Thoracic aorta (tissue), 2 donors: ENCODE data around the gene PRXL2A. TPM values are rescaled to one million over a fixed set of nuclear protein-coding genes. Genes with fewer than 3 reads are reported as not detected.
A peak's percentile ranks its signal among the peaks of the same experiment; 100 is the strongest.

Experiments used
- ATAC-seq: fragments of 150-250 bp; one replicate; pipeline ENCODE4 v1.8.0; 2017; ENCODE audit warnings: low read depth; ENCODE audit not compliant: insufficient number of reproducible peaks, low FRiP score
- DNase-seq: peaks from one replicate; pipeline ENCODE4 v3.0.0-alpha.2; 2020; ENCODE audit warnings: low spot score
- H3K27ac ChIP-seq, 2 donors: fragments of 200-600 bp; sonication (generic); 1 replicate in 1 of 2; 2 replicates in 1 of 2; pipeline ENCODE4 v1.5.1; 2016; ENCODE audit warnings: mild to moderate bottlenecking in 2 of 2, moderate library complexity in 2 of 2
- H3K27me3 ChIP-seq: fragments of 200-600 bp; sonication (generic); replicated peaks from 2 replicates; pipeline ENCODE4 v1.6.0; 2016; ENCODE audit warnings: mild to moderate bottlenecking; ENCODE audit not compliant: insufficient read depth
- H3K36me3 ChIP-seq: fragments of 200-600 bp; sonication (generic); one replicate; pipeline ENCODE4 v1.5.1; 2016
- H3K4me1 ChIP-seq, 2 donors: fragments of 200-600 bp; sonication (generic); 1 replicate in 1 of 2; 2 replicates in 1 of 2; pipeline versions ENCODE4 v1.5.1 to v1.6.0; 2016; ENCODE audit warnings: low read depth in 2 of 2, mild to moderate bottlenecking in 1 of 2; ENCODE audit not compliant: control insufficient read depth in 1 of 2
- H3K4me3 ChIP-seq: fragments of 200-600 bp; sonication (generic); 2 replicates; pipeline ENCODE4 v1.5.1; 2016; ENCODE audit warnings: mild to moderate bottlenecking
- H3K9me3 ChIP-seq: fragments of 200-600 bp; sonication (generic); 2 replicates; pipeline ENCODE4 v1.5.1; 2016
- total RNA-seq, 2 donors: library from RNA; depleted of rRNA; stranded (reverse); fragments of >200 nt; gene quantifications; one replicate each; pipeline versions ENCODE4 v1.1.0 to v1.2.3, GENCODE V29; 2016
- TF ChIP-seq, protein P1 (sequence below): fragments of 200-600 bp; sonication (generic); IDR thresholded peaks from one replicate; pipeline ENCODE4 v1.5.1; 2019; ENCODE audit warnings: antibody characterized with exemption

PRXL2A gene
- total RNA-seq, 2 donors from 2014 or later, result 23.5 to 24.1 TPM

DNA sequence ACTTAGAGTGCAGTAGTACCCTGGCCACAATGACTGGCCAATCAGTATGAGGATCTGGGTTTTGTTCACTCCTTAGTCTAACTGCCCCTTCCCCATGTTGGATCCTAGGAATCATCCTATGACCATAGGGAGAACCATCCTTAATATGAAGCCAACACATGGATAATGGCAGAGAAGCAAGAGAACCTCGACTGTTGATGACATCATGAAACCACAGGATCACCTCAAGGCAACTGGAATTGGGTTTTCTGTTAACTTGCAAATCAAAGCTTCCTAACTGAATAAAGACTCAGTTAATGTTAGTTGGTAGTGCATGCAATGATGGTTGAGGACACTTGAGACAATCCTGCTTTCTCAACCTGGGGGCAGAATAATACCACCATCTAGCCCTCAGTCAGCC, 3.3 kb upstream of the PRXL2A start:
- Histone ChIP-seq H3K27me3 (no peaks in the 10 kb centered on the region), H3K27ac (no peak overlapping the region)
- DNase-seq, result no peak

DNA sequence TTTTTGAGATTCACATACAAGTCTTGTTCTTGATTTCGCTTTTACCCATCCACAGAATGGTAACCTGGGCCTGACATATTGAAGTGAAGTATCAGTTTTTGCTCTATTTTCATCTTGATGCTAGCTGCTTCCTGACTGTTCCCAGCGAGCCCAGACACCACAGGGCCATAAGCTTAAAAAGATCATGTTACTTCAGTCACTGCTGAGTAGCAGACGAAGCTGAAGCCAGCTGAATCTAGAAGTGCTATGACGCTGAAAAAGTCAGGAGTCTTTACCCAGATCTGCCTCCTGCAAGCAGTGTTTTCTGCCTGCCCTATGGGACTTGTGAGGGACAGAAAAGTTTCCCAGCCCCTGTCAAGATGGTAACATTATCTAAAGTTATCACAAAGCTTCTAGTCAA, 2.7 kb upstream of the PRXL2A start:
- H3K36me3 ChIP-seq, result no peaks in the 10 kb centered on the region
- DNase-seq (no peak), ATAC-seq (no peak)
- peaks cover under 1 to 20% of the 10 kb centered on the region in 2 donors for H3K4me1 ChIP-seq
- TF ChIP-seq, protein P1, sequence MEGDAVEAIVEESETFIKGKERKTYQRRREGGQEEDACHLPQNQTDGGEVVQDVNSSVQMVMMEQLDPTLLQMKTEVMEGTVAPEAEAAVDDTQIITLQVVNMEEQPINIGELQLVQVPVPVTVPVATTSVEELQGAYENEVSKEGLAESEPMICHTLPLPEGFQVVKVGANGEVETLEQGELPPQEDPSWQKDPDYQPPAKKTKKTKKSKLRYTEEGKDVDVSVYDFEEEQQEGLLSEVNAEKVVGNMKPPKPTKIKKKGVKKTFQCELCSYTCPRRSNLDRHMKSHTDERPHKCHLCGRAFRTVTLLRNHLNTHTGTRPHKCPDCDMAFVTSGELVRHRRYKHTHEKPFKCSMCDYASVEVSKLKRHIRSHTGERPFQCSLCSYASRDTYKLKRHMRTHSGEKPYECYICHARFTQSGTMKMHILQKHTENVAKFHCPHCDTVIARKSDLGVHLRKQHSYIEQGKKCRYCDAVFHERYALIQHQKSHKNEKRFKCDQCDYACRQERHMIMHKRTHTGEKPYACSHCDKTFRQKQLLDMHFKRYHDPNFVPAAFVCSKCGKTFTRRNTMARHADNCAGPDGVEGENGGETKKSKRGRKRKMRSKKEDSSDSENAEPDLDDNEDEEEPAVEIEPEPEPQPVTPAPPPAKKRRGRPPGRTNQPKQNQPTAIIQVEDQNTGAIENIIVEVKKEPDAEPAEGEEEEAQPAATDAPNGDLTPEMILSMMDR, result no peak
- no peaks in the 10 kb centered on the region for H3K27me3 ChIP-seq
- no peaks in the 10 kb centered on the region for H3K9me3 ChIP-seq
- H3K27ac ChIP-seq, result no peak overlapping the region
- no peak overlapping the region for H3K4me3 ChIP-seq

More for the DNA sequence above, 3.3 kb upstream of the PRXL2A start:
- peaks cover 0 to 14% of the 10 kb centered on the region in 2 donors for H3K4me1 ChIP-seq
- no peaks in the 10 kb centered on the region for H3K9me3 ChIP-seq
- H3K4me3 ChIP-seq, result no peak overlapping the region
- TF ChIP-seq, protein P1, result no peak
- no peak for ATAC-seq
- H3K36me3 ChIP-seq, result no peaks in the 10 kb centered on the region

DNA sequence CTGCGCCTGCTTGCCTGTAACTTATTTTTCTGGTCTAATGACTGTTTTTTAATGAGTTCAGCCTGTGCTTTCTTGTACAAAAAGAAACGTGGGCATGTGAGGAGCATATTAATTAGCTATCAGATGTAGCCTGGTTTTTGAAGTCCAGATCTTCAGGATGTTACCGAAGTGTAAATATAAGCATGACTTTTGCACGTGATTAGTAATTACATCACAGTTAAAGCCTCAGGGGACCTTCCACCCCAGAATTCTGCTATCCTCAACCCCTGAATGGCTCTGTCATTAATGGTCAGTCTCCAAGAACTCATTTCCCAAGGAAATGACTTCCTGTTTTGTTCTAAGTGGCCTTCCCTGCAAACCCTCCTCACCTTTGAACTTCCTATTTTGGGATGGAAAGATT, 2.1 kb upstream of the PRXL2A start:
- no peak overlapping the region for H3K27ac ChIP-seq
- no peaks in the 10 kb centered on the region for H3K9me3 ChIP-seq
- H3K4me1 ChIP-seq, result peaks cover 6 to 25% of the 10 kb centered on the region in 2 donors
- no peak for ATAC-seq
- TF ChIP-seq, protein P1, result no peak
- H3K4me3 ChIP-seq, result no peak overlapping the region
- no peaks in the 10 kb centered on the region for H3K27me3 ChIP-seq
- H3K36me3 ChIP-seq, result no peaks in the 10 kb centered on the region
- DNase-seq, result no peak

DNA sequence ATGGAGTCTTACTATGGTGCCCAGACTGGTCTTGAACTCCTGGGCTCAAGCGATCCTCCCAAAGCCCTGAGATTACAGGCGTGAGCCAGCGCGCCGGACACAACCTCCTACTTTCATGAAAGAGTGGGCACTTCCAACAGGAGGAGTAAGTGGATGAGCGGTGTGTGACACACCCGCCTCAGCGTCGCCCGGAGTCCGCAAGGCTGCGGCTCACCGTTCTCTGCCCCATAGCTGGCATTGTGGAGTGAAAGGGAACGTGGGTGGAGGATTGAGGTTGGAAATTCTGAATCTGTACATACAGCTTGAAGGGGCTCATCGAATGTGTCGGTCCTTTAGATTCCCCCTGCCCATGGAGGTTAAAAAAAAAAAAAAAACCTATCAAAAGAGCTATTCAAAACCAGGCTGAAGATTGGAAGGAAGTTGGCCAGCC, 524 bp upstream of the PRXL2A start:
- TF ChIP-seq, protein P1, result no peak
- Histone ChIP-seq H3K9me3 (no peaks in the 10 kb centered on the region), H3K36me3 (no peaks in the 10 kb centered on the region), H3K4me3 (peak overlapping the region; percentile 73), H3K27me3 (no peaks in the 10 kb centered on the region), H3K4me1 (peaks cover 16 to 26% of the 10 kb centered on the region in 2 donors), H3K27ac (peak overlapping the region in 1 of 2 donors; percentile 65)
- DNase-seq, result no peak
- no peak for ATAC-seq

DNA sequence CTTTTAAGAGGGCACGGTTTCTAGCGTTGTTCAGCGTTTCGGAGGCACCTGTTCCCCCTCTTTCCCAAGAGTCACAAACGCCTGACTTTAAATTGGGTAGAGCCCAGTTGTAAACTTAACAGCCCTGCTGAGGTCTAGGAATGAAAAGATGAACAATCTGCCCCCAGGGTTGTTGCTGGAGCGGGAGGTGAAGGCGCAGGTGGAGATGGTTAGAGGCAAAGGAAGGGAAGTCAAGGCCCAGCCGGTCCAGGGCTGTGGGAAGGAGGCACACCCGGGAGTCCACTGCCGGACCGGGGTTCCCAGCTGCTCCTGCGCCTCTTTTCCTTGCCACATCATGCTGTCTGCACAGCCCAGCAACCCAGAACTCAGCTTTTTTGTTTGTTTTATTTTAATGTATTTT, 770 bp downstream of the PRXL2A start:
- DNase-seq (no peak), ATAC-seq (no peak)
- Histone ChIP-seq H3K27me3 (no peaks in the 10 kb centered on the region), H3K36me3 (no peaks in the 10 kb centered on the region), H3K4me3 (peak overlapping the region; percentile 73), H3K4me1 (peaks cover 26 to 36% of the 10 kb centered on the region in 2 donors), H3K9me3 (no peaks in the 10 kb centered on the region), H3K27ac (peak overlapping the region; percentile 40 to 65)
- TF ChIP-seq, protein P1, result no peak
